Astrocyte (in vitro differentiated cells and primary cell): Measurements from ENCODE around the gene TMEM120B. TPM values are rescaled to one million over a fixed set of nuclear protein-coding genes. Genes with fewer than 3 reads are reported as not detected.

Experiments used
- DNase-seq: peaks from one replicate; pipeline ENCODE4 v3.0.0-alpha.2; 2010; ENCODE audit warnings: low read depth
- FAIRE-seq: peaks from 2 replicates; lab custom pipeline; 2011; peaks lifted over from hg19 to GRCh38; lab: Jason Lieb, UNC
- H2AFZ ChIP-seq: 2 replicates; pipeline ENCODE4 v1.6.0; 2012; ENCODE audit warnings: low read depth, low read length, inconsistent platforms
- H3K27ac ChIP-seq: 2 replicates; pipeline ENCODE4 v1.5.1; 2011; ENCODE audit warnings: low read depth, low read length, inconsistent platforms
- H3K27me3 ChIP-seq: 2 replicates; pipeline ENCODE4 v1.6.0; 2011; ENCODE audit warnings: low read length, inconsistent platforms; ENCODE audit not compliant: insufficient read depth
- H3K36me3 ChIP-seq: 2 replicates; pipeline ENCODE4 v1.5.1; 2011; ENCODE audit warnings: low read length, inconsistent platforms; ENCODE audit not compliant: insufficient read depth
- H3K4me1 ChIP-seq: 2 replicates; pipeline ENCODE4 v1.5.1; 2011; ENCODE audit warnings: low read length, inconsistent platforms; ENCODE audit not compliant: insufficient read depth
- H3K4me2 ChIP-seq: 2 replicates; pipeline ENCODE4 v1.6.0; 2012; ENCODE audit warnings: low read length, inconsistent platforms
- H3K4me3 ChIP-seq: 2 replicates; pipeline ENCODE4 v1.5.1; 2011; ENCODE audit warnings: low read depth, mild to moderate bottlenecking, low read length, inconsistent platforms; ENCODE audit not compliant: insufficient read depth
- H3K79me2 ChIP-seq: 2 replicates; pipeline ENCODE4 v1.6.0; 2012; ENCODE audit warnings: mild to moderate bottlenecking, low read length, inconsistent platforms; ENCODE audit not compliant: insufficient read depth
- H3K9ac ChIP-seq: 2 replicates; pipeline ENCODE4 v1.6.0; 2012; ENCODE audit warnings: mild to moderate bottlenecking, low read length, inconsistent platforms
- H3K9me3 ChIP-seq: 2 replicates; pipeline ENCODE4 v1.5.1; 2012; ENCODE audit warnings: low read depth, mild to moderate bottlenecking, low read length, inconsistent platforms; ENCODE audit not compliant: insufficient read depth
- H4K20me1 ChIP-seq: 2 replicates; pipeline ENCODE4 v1.6.0; 2012; ENCODE audit warnings: low read length, inconsistent platforms; ENCODE audit not compliant: insufficient read depth
- H3K27ac Mint-ChIP-seq: one replicate; pipeline ENCODE4 v1.8.0; 2021; ENCODE audit warnings: mild to moderate bottlenecking, mixed read lengths; ENCODE audit not compliant: unreplicated experiment
- H3K27me3 Mint-ChIP-seq: one replicate; pipeline ENCODE4 v1.8.0; 2021; ENCODE audit warnings: low read depth, mixed read lengths; ENCODE audit not compliant: unreplicated experiment
- H3K36me3 Mint-ChIP-seq: one replicate; pipeline ENCODE4 v1.8.0; 2021; ENCODE audit warnings: low read depth, mixed read lengths; ENCODE audit not compliant: unreplicated experiment
- H3K4me1 Mint-ChIP-seq: one replicate; pipeline ENCODE4 v1.8.0; 2021; ENCODE audit warnings: low read depth, mixed read lengths; ENCODE audit not compliant: unreplicated experiment
- H3K4me3 Mint-ChIP-seq: one replicate; pipeline ENCODE4 v1.8.0; 2021; ENCODE audit warnings: mild to moderate bottlenecking, moderate library complexity, mixed read lengths; ENCODE audit not compliant: unreplicated experiment
- H3K9me3 Mint-ChIP-seq: one replicate; pipeline ENCODE4 v1.8.0; 2021; ENCODE audit warnings: mild to moderate bottlenecking, mixed read lengths; ENCODE audit not compliant: unreplicated experiment
- EZH2 ChIP-seq: IDR thresholded peaks from 2 replicates; pipeline ENCODE4 v1.6.1; 2012; ENCODE audit warnings: mild to moderate bottlenecking, low read length, inconsistent platforms; ENCODE audit not compliant: insufficient read depth
- total RNA-seq: library from RNA; stranded (reverse); gene quantifications from 2 replicates; pipeline ENCODE4 v1.2.1, GENCODE V29; 2021
- TF ChIP-seq, protein P1 (sequence below): IDR thresholded peaks from 2 replicates; pipeline ENCODE4 v1.5.1; 2011; ENCODE audit warnings: low read depth, mild to moderate bottlenecking, inconsistent platforms, low read length, moderate library complexity; ENCODE audit not compliant: insufficient read depth

TMEM120B gene
- total RNA-seq, 1 donor from 2014 or later, result 36.0 TPM

GRCh38 chr12:121750507-121750955 lies 38.0 kb downstream of the TMEM120B start:
- H3K4me1 Mint-ChIP-seq, result peaks cover 13% of the 10 kb centered on the region
- H3K27ac Mint-ChIP-seq, result no peak overlapping the region
- no peak overlapping the region for H3K9ac ChIP-seq
- H3K9me3 ChIP-seq, result no peaks in the 10 kb centered on the region
- no peak overlapping the region for H3K4me3 ChIP-seq
- DNase-seq, result no peak
- H3K27me3 ChIP-seq, result no peaks in the 10 kb centered on the region
- H4K20me1 ChIP-seq, result peaks cover 4% of the 10 kb centered on the region
- no peaks in the 10 kb centered on the region for H3K27me3 Mint-ChIP-seq
- TF ChIP-seq EZH2, result no peak
- TF ChIP-seq, protein P1, sequence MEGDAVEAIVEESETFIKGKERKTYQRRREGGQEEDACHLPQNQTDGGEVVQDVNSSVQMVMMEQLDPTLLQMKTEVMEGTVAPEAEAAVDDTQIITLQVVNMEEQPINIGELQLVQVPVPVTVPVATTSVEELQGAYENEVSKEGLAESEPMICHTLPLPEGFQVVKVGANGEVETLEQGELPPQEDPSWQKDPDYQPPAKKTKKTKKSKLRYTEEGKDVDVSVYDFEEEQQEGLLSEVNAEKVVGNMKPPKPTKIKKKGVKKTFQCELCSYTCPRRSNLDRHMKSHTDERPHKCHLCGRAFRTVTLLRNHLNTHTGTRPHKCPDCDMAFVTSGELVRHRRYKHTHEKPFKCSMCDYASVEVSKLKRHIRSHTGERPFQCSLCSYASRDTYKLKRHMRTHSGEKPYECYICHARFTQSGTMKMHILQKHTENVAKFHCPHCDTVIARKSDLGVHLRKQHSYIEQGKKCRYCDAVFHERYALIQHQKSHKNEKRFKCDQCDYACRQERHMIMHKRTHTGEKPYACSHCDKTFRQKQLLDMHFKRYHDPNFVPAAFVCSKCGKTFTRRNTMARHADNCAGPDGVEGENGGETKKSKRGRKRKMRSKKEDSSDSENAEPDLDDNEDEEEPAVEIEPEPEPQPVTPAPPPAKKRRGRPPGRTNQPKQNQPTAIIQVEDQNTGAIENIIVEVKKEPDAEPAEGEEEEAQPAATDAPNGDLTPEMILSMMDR, result no peak
- peaks cover 14% of the 10 kb centered on the region for H3K36me3 Mint-ChIP-seq
- no peaks in the 10 kb centered on the region for H3K9me3 Mint-ChIP-seq
- H3K4me2 ChIP-seq, result no peak overlapping the region
- H3K79me2 ChIP-seq, result no peaks in the 10 kb centered on the region
- no peak overlapping the region for H3K27ac ChIP-seq
- peaks cover 9% of the 10 kb centered on the region for H3K36me3 ChIP-seq
- no peak for FAIRE-seq
- no peak overlapping the region for H3K4me3 Mint-ChIP-seq
- peaks cover 13% of the 10 kb centered on the region for H3K4me1 ChIP-seq
- H2AFZ ChIP-seq, result no peak overlapping the region

GRCh38 chr12:121751034-121751433 lies 38.5 kb downstream of the TMEM120B start:
- Histone ChIP-seq H3K4me2 (no peak overlapping the region), H3K36me3 (peaks cover 9% of the 10 kb centered on the region), H4K20me1 (peaks cover 4% of the 10 kb centered on the region), H3K4me3 (no peak overlapping the region), H3K9me3 (no peaks in the 10 kb centered on the region), H2AFZ (no peak overlapping the region), H3K79me2 (no peaks in the 10 kb centered on the region), H3K27ac (no peak overlapping the region), H3K9ac (no peak overlapping the region), H3K27me3 (no peaks in the 10 kb centered on the region), H3K4me1 (peaks cover 13% of the 10 kb centered on the region)
- TF ChIP-seq, protein P1, result no peak
- no peak for TF ChIP-seq EZH2
- no peak overlapping the region for H3K4me3 Mint-ChIP-seq
- DNase-seq (no peak), FAIRE-seq (no peak)
- H3K27me3 Mint-ChIP-seq, result no peaks in the 10 kb centered on the region
- peaks cover 13% of the 10 kb centered on the region for H3K4me1 Mint-ChIP-seq
- peaks cover 18% of the 10 kb centered on the region for H3K36me3 Mint-ChIP-seq
- H3K9me3 Mint-ChIP-seq, result no peaks in the 10 kb centered on the region
- no peak overlapping the region for H3K27ac Mint-ChIP-seq

DNA sequence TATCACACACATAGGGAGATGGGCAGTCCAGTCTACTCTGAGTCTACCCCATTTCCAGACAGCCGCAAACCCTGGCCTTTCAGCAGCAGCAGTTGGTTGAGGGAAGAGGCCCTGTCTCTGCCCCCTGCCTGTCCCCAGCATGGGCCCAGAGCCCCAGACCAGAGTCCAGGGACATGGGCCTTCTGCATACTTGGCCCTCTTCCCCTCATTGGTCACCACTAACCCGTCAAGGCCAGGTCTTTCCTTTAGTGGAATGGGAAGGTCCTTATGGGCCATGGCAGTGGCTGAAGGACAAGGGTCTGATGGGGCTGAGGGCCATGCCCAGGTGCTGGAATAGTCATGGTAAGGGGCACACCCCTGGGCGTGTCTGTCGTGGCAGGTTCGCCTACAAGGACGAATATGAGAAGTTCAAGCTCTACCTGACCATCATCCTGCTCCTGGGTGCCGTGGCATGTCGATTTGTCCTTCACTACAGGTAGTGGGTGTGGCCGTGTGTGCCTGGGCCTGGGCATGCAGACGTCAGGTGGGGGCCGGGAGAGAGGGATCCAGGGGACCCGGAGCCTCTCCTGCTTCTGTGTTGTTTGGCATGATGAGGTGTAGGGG lies 39.3 kb downstream of the TMEM120B start:
- TF ChIP-seq, protein P1, result no peak
- no peak for TF ChIP-seq EZH2
- no peaks in the 10 kb centered on the region for H3K9me3 Mint-ChIP-seq

More for the DNA sequence above, 39.3 kb downstream of the TMEM120B start:
- FAIRE-seq (no peak), DNase-seq (no peak)
- Histone ChIP-seq H3K9me3 (no peaks in the 10 kb centered on the region), H3K4me2 (no peak overlapping the region), H4K20me1 (peaks cover 4% of the 10 kb centered on the region), H3K4me1 (peaks cover 19% of the 10 kb centered on the region), H3K27me3 (no peaks in the 10 kb centered on the region), H2AFZ (no peak overlapping the region), H3K36me3 (peaks cover 9% of the 10 kb centered on the region), H3K4me3 (no peak overlapping the region), H3K9ac (no peak overlapping the region), H3K79me2 (no peaks in the 10 kb centered on the region), H3K27ac (no peak overlapping the region)
- Mint-ChIP-seq H3K4me1 (peaks cover 17% of the 10 kb centered on the region), H3K27ac (no peak overlapping the region), H3K36me3 (peaks cover 24% of the 10 kb centered on the region), H3K27me3 (no peaks in the 10 kb centered on the region), H3K4me3 (no peak overlapping the region)
